Measurements from ENCODE around the gene PCDHB13. TPM values are rescaled to one million over a fixed set of nuclear protein-coding genes. Genes with fewer than 3 reads are reported as not detected.

The PCDHB13 gene
- total and polyA plus RNA-seq, 2 of the 13 experiments (the other 11 are each of a cell fraction or from before 2014, with no cell fraction given) = 0.57 to 0.80 TPM

GRCh38 chr5:141172381-141173204, 41.1 kb upstream of the PCDHB13 start, which contains the start of gene PCDHB7:
PCDHB7 (plus strand) TSS chr5:141172644; CDS start chr5:141172836, 192 bp downstream.
- Histone ChIP-seq H3K9ac (ENCODE audit: insufficient read depth, low read depth, low read length) (no peak within 1 kb of the TSS), H3K9me3 (ENCODE audit: low read length) (no peaks in the 10 kb centered on the region), H3K27ac (ENCODE audit: extremely low read length, insufficient read depth, low read length) (no peak within 1 kb of the TSS), H4K20me1 (ENCODE audit: insufficient read depth, low read length) (no peaks in the 10 kb centered on the region), H3K4me2 (ENCODE audit: low read depth, low read length) (peak within 1 kb of the TSS; percentile 48), H3K36me3 (replicated peaks in 1 of 2; ENCODE audit: control insufficient read depth in 1 of 2, insufficient read depth in 2 of 2, low read length in 2 of 2) (no peaks in the 10 kb centered on the region), H2AFZ (ENCODE audit: low read length) (peak within 1 kb of the TSS; percentile 45), H3K27me3 (ENCODE audit: control insufficient read depth in 1 of 2, insufficient read depth in 2 of 2, low read length in 2 of 2) (no peaks in the 10 kb centered on the region; a peak in 1 of 5 replicates), H3K4me1 (ENCODE audit: insufficient read depth, low read length) (no peaks in the 10 kb centered on the region), H3K4me3 (replicated peaks in 1 of 3; ENCODE audit: insufficient read depth in 1 of 3, low read depth in 2 of 3, low read length in 3 of 3) (no peak within 1 kb of the TSS), H3K79me2 (ENCODE audit: insufficient read depth, low read length) (no peaks in the 10 kb centered on the region)
- no peak for FAIRE-seq
- peak; percentile 36 for DNase-seq (ENCODE audit: low spot score)
- intact Hi-C loops (cut with micrococcal nuclease; ENCODE audit: unreplicated experiment) = no loop called here
- ChIA-PET POLR2A (no interaction called here), CTCF (ENCODE audit: low intra/inter-chr PET ratio, low total read pairs) (interaction anchor here (1.3 kb wide), 1 partner anchor 78 kb away, joined by 5 read pairs; the partner anchor contains the start of gene PCDHB2)
- in situ Hi-C loops (cut with HindIII; ENCODE audit: extremely low pct_ligation_motif_present, low pct_unique_long_range_greater_than_20kb) = no loop called here
- 23% methylated on average over 18 of the region's 20 CpGs for WGBS (ENCODE audit: low lambda C conversion rate)
- ATAC-seq = no peak
- no TSS peak for BruUV-seq (replicated peaks)
- TF ChIP-seq ARID3A (IDR thresholded peaks at IDR 0.05; ENCODE audit: low read depth, low read length) = 0 out of 2 replicates have a peak, but pooled peaks have one; percentile 23
- TF ChIP-seq YY1 (IDR thresholded peaks at IDR 0.05; ENCODE audit: insufficient read depth, insufficient replicate concordance, low read depth, low read length) = peak; percentile 17
- no peak for TF ChIP-seq ZNF615 (CRISPR knock-in tag; IDR thresholded peaks at IDR 0.05; ENCODE audit: borderline replicate concordance)
- no peak for TF ChIP-seq SNAPC2 (CRISPR knock-in tag; IDR thresholded peaks at IDR 0.05)
- TF ChIP-seq HDAC1 (CRISPR knock-in tag; IDR thresholded peaks at IDR 0.05) = no peak
- no peak for TF ChIP-seq NKX3-1 (CRISPR knock-in tag; IDR thresholded peaks at IDR 0.05)
- TF ChIP-seq KIAA2018 (CRISPR knock-in tag; IDR thresholded peaks at IDR 0.05; ENCODE audit: borderline replicate concordance) = no peak
- TF ChIP-seq ZBTB26 (CRISPR knock-in tag; IDR thresholded peaks at IDR 0.05; ENCODE audit: borderline replicate concordance) = no peak
- TF ChIP-seq ZNF639 (CRISPR knock-in tag; conservative IDR thresholded peaks at IDR 0.05) = no peak
- TF ChIP-seq ZNF432 (CRISPR knock-in tag; IDR thresholded peaks at IDR 0.05; ENCODE audit: borderline replicate concordance) = no peak

Data from HepG2 (cell line).